Nephron (organoid): Measurements from ENCODE around the gene MAPK8IP1.

Experiments
- H3K27ac Mint-ChIP-seq, 3 experiments: 2 replicates each; pipeline ENCODE4 v1.8.0; 2020; ENCODE audit warnings: mixed read lengths in 3 of 3, mild to moderate bottlenecking in 2 of 3, moderate library complexity in 1 of 3
- H3K27me3 Mint-ChIP-seq: 2 replicates; pipeline ENCODE4 v1.8.0; 2021; ENCODE audit warnings: low read depth, mild to moderate bottlenecking, moderate library complexity, mixed read lengths
- H3K36me3 Mint-ChIP-seq: 2 replicates; pipeline ENCODE4 v1.8.0; 2020; ENCODE audit warnings: low read depth, mixed read lengths
- H3K4me1 Mint-ChIP-seq: 2 replicates; pipeline ENCODE4 v1.8.0; 2020; ENCODE audit warnings: mixed read lengths
- H3K4me3 Mint-ChIP-seq, 3 experiments: 2 replicates each; pipeline ENCODE4 v1.8.0; 2020; ENCODE audit warnings: mild to moderate bottlenecking in 3 of 3, mixed read lengths in 3 of 3, moderate library complexity in 2 of 3
- H3K9me3 Mint-ChIP-seq: 2 replicates; pipeline ENCODE4 v1.8.0; 2020; ENCODE audit warnings: mixed read lengths
- TF ChIP-seq, protein P1 (sequence below), 3 experiments: fragments of 200-600 bp; sonication (generic); IDR thresholded peaks; one replicate each; pipeline ENCODE4 v1.5.0; 2021; ENCODE audit warnings: antibody characterized with exemption in 3 of 3; ENCODE audit not compliant: unreplicated experiment in 3 of 3

Gene MAPK8IP1

DNA sequence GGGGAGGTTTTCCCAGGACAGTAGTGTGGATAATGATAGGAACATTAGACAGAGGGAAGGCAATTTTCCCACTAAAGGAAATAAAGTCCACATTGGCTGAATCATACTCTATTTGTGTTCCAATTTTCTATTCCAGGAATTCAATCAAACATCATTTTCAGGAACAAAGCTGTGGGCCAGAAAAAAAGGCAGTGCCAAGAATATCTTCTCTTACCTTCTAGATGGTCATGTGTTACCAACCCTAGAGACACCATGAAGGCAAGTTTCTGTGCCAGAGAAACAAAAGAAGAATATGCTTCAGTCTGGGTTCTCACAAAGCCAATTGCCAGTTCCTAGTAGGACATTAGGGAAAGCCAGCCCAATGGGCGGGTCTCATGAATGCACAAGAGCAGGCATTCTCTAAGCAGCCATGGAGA lies 64.5 kb downstream of the MAPK8IP1 start:
- Mint-ChIP-seq H3K4me3 (no peak overlapping the region), H3K36me3 (peaks cover 81% of the 10 kb centered on the region), H3K9me3 (no peaks in the 10 kb centered on the region), H3K4me1 (peaks cover 5% of the 10 kb centered on the region), H3K27me3 (no peaks in the 10 kb centered on the region), H3K27ac (no peak overlapping the region)
- TF ChIP-seq, protein P1, sequence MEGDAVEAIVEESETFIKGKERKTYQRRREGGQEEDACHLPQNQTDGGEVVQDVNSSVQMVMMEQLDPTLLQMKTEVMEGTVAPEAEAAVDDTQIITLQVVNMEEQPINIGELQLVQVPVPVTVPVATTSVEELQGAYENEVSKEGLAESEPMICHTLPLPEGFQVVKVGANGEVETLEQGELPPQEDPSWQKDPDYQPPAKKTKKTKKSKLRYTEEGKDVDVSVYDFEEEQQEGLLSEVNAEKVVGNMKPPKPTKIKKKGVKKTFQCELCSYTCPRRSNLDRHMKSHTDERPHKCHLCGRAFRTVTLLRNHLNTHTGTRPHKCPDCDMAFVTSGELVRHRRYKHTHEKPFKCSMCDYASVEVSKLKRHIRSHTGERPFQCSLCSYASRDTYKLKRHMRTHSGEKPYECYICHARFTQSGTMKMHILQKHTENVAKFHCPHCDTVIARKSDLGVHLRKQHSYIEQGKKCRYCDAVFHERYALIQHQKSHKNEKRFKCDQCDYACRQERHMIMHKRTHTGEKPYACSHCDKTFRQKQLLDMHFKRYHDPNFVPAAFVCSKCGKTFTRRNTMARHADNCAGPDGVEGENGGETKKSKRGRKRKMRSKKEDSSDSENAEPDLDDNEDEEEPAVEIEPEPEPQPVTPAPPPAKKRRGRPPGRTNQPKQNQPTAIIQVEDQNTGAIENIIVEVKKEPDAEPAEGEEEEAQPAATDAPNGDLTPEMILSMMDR (IDR thresholded peaks at IDR 0.05; ENCODE audit: unreplicated experiment in 3 of 3): no peak
